ENCODE results near the gene NME7. TPM values are rescaled to one million over a fixed set of nuclear protein-coding genes. Genes with fewer than 3 reads are reported as not detected.

The NME7 gene, protein sequence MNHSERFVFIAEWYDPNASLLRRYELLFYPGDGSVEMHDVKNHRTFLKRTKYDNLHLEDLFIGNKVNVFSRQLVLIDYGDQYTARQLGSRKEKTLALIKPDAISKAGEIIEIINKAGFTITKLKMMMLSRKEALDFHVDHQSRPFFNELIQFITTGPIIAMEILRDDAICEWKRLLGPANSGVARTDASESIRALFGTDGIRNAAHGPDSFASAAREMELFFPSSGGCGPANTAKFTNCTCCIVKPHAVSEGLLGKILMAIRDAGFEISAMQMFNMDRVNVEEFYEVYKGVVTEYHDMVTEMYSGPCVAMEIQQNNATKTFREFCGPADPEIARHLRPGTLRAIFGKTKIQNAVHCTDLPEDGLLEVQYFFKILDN
- 18.8 to 33.9 TPM (median 19.7 TPM) in 5 replicates for total RNA-seq (2022; extraction: Qiagen RNA extraction)

DNA sequence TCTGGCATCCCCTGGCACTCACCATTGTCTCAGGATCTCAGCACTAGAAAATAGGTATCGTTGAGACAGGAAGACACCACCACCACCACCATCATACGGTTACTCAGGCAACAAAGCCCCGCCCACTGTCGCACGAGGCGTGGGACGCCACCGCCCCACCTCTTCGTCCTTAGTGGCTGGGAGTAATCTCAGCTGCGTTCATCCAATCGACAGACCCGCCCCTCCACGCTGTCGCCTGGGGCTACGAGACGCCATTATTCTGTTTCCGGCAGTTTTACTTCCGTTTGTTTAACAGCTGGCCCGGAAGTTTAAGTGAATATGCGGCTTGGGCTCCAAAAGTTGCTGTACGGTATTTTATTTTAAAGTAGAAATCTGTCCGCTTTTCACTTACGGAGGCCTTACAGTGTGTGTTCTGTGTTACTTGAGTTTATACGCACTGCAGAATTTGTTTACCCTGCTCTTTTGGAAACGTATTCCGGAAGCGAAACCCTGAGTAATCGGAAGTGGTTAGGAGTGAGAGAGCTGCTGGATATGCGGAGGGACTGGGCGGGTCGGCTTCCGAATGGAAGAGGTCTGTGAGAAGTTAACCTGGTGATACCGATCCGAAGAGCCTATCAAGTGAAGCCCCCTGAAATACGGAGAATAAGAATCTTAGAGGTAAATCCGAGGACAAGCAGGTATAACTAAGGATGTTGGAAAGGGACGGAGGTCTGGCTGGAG lies at the start of gene NME7, which contains the start of gene BLZF1:
TSS of gene NME7 (minus strand) at position 112 of the 720 bp plus-strand sequence. CDS start at position 25, 87 bp downstream.
TSS of gene BLZF1 (plus strand) at position 510 of the 720 bp plus-strand sequence. CDS start 1,328 bp downstream, outside the sequence.

DNA sequence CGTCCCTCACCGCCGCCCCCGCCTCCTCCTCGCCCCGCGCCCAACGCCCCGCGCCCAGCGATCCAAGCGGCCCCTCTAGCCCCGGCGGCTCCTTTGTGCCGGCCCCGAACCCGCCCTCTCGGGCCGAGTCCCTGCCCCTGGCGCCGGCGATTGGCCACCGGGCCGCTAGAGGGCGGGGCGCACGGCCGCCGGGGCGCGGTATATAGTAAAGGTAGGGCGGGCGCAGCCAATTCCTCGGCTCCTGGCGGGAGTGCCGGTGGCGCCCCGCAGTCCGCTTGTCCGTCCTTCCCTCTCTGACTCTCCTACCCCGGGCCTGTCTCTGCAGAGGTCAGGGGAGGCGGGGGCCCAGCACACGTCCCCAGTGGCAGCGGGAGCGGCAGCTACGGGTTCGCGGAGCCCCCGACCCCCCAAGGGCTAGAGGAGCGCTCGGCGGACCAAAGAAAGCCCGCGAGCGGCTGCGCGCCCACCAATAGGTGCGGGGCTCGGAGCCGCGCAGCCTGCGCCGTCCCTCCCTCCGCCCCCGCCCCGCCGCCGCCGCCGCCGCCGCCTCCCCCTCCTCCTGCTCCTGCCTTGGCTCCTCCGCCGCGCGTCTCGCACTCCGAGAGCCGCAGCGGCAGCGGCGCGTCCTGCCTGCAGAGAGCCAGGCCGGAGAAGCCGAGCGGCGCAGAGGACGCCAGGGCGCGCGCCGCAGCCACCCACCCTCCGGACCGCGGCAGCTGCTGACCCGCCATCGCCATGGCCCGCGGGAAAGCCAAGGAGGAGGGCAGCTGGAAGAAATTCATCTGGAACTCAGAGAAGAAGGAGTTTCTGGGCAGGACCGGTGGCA lies 261.3 kb downstream of the NME7 start, which contains the start of gene ATP1B1:
TSS of gene ATP1B1 (plus strand) at position 596 of the 826 bp plus-strand sequence. CDS start at position 736, 140 bp downstream.

Other genes starting within 250 kb of the NME7 start
- gene BLZF1, start 398 bp upstream of the NME7 start, total RNA-seq (2022; extraction: Qiagen RNA extraction) = 12.5 to 19.3 TPM (median 13.4 TPM) in 5 replicates
- 0.10 to 0.22 TPM (median 0.11 TPM) in 5 replicates for gene CCDC181, start 59.7 kb upstream of the NME7 start, total RNA-seq (2022; extraction: Qiagen RNA extraction)
- gene SLC19A2, start 118.1 kb upstream of the NME7 start, total RNA-seq (2022; extraction: Qiagen RNA extraction) = 31.7 to 39.7 TPM (median 33.7 TPM) in 5 replicates
- 0.06 to 0.45 TPM (median 0.16 TPM) in 5 replicates for gene F5, start 218.7 kb upstream of the NME7 start, total RNA-seq (2022; extraction: Qiagen RNA extraction)

Measured in A549 treated with AZD2906 at 1 μM for 4 hours (cell line).